NCI-H526 (cell line): ENCODE data around the gene DCP2.
"Not testable (repeated sequence)": the region's sequence is repeated elsewhere in the genome, so short reads cannot be mapped to it uniquely, and the experiment has no call there.

Source experiments
- DNase-seq, 2 experiments: peaks; one replicate each; lab custom pipeline; 2025; lab: John Stamatoyannopoulos, UW

Gene DCP2

GRCh38 chr5:112976432-112977309 lies at the start of gene DCP2:
Gene DCP2 (plus strand): TSS chr5:112976798. CDS start chr5:112976934, 136 bp downstream.
- peak; percentile 96 to 97 for DNase-seq

GRCh38 chr5:112929336-112930081 lies 47.1 kb upstream of the DCP2 start:
- DNase-seq, result no peak

- DNase-seq, result no peak
Measured at GRCh38 chr5:112930082-112930344, 46.6 kb upstream of the DCP2 start.

- DNase-seq, result no peak
Measured at GRCh38 chr5:112931473-112931872, 45.1 kb upstream of the DCP2 start.

GRCh38 chr5:112933105-112933504 lies 43.5 kb upstream of the DCP2 start:
- no peak for DNase-seq

GRCh38 chr5:112933651-112934365 lies 42.8 kb upstream of the DCP2 start:
- no peak for DNase-seq

GRCh38 chr5:112934366-112934663 lies 42.3 kb upstream of the DCP2 start:
- DNase-seq, result no peak

- no peak for DNase-seq
Measured at GRCh38 chr5:112935675-112936074, 40.9 kb upstream of the DCP2 start.

GRCh38 chr5:112938286-112938685 lies 38.3 kb upstream of the DCP2 start:
- no peak for DNase-seq

- no peak for DNase-seq
Measured at GRCh38 chr5:112940670-112941069, 35.9 kb upstream of the DCP2 start.

- no peak for DNase-seq
Measured at GRCh38 chr5:112948458-112948857, 28.1 kb upstream of the DCP2 start.

- DNase-seq, result no peak
Measured at GRCh38 chr5:112951124-112951702, 25.4 kb upstream of the DCP2 start.

GRCh38 chr5:112956606-112957005 lies 20.0 kb upstream of the DCP2 start:
- no peak for DNase-seq

GRCh38 chr5:112957036-112957808 lies 19.4 kb upstream of the DCP2 start:
- peak; percentile 46 to 71 for DNase-seq

GRCh38 chr5:112958093-112959088 lies 18.2 kb upstream of the DCP2 start:
- peak; percentile 53 to 60 for DNase-seq

GRCh38 chr5:112959872-112960271 lies 16.7 kb upstream of the DCP2 start:
- not testable (repeated sequence) for DNase-seq

- no peak for DNase-seq
Measured at GRCh38 chr5:112960315-112960714, 16.3 kb upstream of the DCP2 start.

- no peak for DNase-seq
Measured at GRCh38 chr5:112960863-112961504, 15.6 kb upstream of the DCP2 start.

GRCh38 chr5:112963374-112963733 lies 13.2 kb upstream of the DCP2 start:
- DNase-seq, result not testable (repeated sequence)

GRCh38 chr5:112965733-112966306 lies 10.8 kb upstream of the DCP2 start:
- no peak for DNase-seq
